GM18907 (cell line): ENCODE measurements around the gene CARD11.

Experiments used
- ATAC-seq: cut with Tn5 transposase; IDR thresholded peaks from one replicate; pipeline ENCODE4 v1.9.1; 2021; ENCODE audit warnings: mild to moderate bottlenecking, moderate library complexity; ENCODE audit not compliant: unreplicated experiment

Gene CARD11

GRCh38 chr7:2984091-2984490 is 59.6 kb downstream of the CARD11 start:
- no peak for ATAC-seq

GRCh38 chr7:2983586-2983985 is 60.1 kb downstream of the CARD11 start:
- no peak for ATAC-seq

- no peak for ATAC-seq
Measured at GRCh38 chr7:2982831-2983230, 60.8 kb downstream of the CARD11 start.

- no peak for ATAC-seq
Measured at GRCh38 chr7:2982401-2982800, 61.3 kb downstream of the CARD11 start.

GRCh38 chr7:2981103-2981480 is 62.6 kb downstream of the CARD11 start:
- no peak for ATAC-seq

GRCh38 chr7:2980401-2981102 is 63.1 kb downstream of the CARD11 start:
- no peak for ATAC-seq

- no peak for ATAC-seq
Measured at GRCh38 chr7:2979951-2980350, 63.7 kb downstream of the CARD11 start.

GRCh38 chr7:2979201-2979631 is 64.5 kb downstream of the CARD11 start:
- no peak for ATAC-seq

GRCh38 chr7:2978408-2978807 is 65.3 kb downstream of the CARD11 start:
- ATAC-seq, result peak; percentile 78

- no peak for ATAC-seq
Measured at GRCh38 chr7:2975821-2976371, 67.8 kb downstream of the CARD11 start.

GRCh38 chr7:2974093-2974819 is 69.4 kb downstream of the CARD11 start:
- no peak for ATAC-seq

- ATAC-seq, result no peak
Measured at GRCh38 chr7:2972835-2973161, 70.9 kb downstream of the CARD11 start.

GRCh38 chr7:2971914-2972834 is 71.5 kb downstream of the CARD11 start:
- ATAC-seq, result peak; percentile 62

- ATAC-seq, result no peak
Measured at GRCh38 chr7:2970861-2971260, 72.8 kb downstream of the CARD11 start.

GRCh38 chr7:2970307-2970664 is 73.4 kb downstream of the CARD11 start:
- ATAC-seq, result no peak

- no peak for ATAC-seq
Measured at GRCh38 chr7:2969398-2970306, 74.0 kb downstream of the CARD11 start.

- ATAC-seq, result no peak
Measured at GRCh38 chr7:2968616-2969397, 74.9 kb downstream of the CARD11 start.

- no peak for ATAC-seq
Measured at GRCh38 chr7:2968176-2968575, 75.5 kb downstream of the CARD11 start.

- no peak for ATAC-seq
Measured at GRCh38 chr7:2967705-2968104, 76.0 kb downstream of the CARD11 start.

GRCh38 chr7:2967253-2967652 is 76.4 kb downstream of the CARD11 start:
- ATAC-seq, result no peak
